Measurements from ENCODE around the gene PKD1. TPM values are rescaled to one million over a fixed set of nuclear protein-coding genes. Genes with fewer than 3 reads are reported as not detected.

PKD1 gene
- total RNA-seq, 1 donor from 2014 or later = 628 TPM

DNA sequence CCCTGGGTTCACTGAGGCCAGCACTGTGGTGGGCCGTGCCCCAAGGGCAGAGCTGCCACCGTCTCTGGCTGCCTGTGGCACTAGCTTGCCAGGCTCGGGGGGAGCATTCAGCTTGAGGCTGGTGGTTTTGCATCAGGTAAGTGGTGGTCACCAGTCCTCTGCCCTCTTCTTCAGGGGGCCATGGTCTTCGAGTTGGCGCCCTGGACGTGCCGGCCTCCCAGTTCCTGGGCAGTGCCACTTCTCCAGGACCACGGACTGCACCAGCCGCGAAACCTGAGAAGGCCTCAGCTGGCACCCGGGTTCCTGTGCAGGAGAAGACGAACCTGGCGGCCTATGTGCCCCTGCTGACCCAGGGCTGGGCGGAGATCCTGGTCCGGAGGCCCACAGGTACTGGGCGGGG lies 55.7 kb downstream of the PKD1 start:
- peaks cover 7% of the 10 kb centered on the region for H3K9me3 Mint-ChIP-seq (ENCODE audit: unreplicated experiment)
- H3K27ac Mint-ChIP-seq (ENCODE audit: unreplicated experiment) = no peak overlapping the region
- H3K27me3 Mint-ChIP-seq (ENCODE audit: unreplicated experiment) = peaks cover 6% of the 10 kb centered on the region
- no peak for DNase-seq
- TF ChIP-seq, protein P1, sequence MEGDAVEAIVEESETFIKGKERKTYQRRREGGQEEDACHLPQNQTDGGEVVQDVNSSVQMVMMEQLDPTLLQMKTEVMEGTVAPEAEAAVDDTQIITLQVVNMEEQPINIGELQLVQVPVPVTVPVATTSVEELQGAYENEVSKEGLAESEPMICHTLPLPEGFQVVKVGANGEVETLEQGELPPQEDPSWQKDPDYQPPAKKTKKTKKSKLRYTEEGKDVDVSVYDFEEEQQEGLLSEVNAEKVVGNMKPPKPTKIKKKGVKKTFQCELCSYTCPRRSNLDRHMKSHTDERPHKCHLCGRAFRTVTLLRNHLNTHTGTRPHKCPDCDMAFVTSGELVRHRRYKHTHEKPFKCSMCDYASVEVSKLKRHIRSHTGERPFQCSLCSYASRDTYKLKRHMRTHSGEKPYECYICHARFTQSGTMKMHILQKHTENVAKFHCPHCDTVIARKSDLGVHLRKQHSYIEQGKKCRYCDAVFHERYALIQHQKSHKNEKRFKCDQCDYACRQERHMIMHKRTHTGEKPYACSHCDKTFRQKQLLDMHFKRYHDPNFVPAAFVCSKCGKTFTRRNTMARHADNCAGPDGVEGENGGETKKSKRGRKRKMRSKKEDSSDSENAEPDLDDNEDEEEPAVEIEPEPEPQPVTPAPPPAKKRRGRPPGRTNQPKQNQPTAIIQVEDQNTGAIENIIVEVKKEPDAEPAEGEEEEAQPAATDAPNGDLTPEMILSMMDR (IDR thresholded peaks at IDR 0.05; ENCODE audit: partially characterized antibody, unreplicated experiment) = no peak
- no peak overlapping the region for H3K4me3 Mint-ChIP-seq (ENCODE audit: unreplicated experiment)
- peaks cover 6% of the 10 kb centered on the region for H3K4me1 Mint-ChIP-seq (ENCODE audit: low read depth, unreplicated experiment)
- no peaks in the 10 kb centered on the region for H3K36me3 Mint-ChIP-seq (ENCODE audit: unreplicated experiment)

DNA sequence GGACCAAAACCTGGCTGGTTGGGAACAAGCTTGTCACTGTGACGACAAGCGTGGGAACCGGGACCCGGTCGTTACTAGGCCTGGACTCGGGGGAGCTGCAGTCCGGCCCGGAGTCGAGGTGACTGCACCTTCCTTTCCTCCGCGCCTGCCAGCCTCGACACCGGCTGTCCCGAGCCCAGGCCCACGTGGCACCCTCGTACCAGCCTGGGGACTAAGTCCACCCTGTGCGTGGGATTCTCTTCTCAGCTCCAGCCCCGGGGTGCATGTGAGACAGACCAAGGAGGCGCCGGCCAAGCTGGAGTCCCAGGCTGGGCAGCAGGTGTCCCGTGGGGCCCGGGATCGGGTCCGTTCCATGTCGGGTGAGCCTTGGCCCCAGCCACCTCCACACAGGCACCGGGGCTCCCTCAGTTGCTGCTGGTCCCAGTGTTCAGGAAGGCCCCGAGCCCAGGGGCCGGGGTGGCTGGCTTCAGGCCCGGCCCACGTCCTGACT lies 56.3 kb downstream of the PKD1 start:
- Mint-ChIP-seq H3K4me3 (ENCODE audit: unreplicated experiment) (no peak overlapping the region), H3K4me1 (ENCODE audit: low read depth, unreplicated experiment) (peaks cover 6% of the 10 kb centered on the region), H3K27me3 (ENCODE audit: unreplicated experiment) (peaks cover 3% of the 10 kb centered on the region), H3K9me3 (ENCODE audit: unreplicated experiment) (peaks cover 7% of the 10 kb centered on the region), H3K27ac (ENCODE audit: unreplicated experiment) (no peak overlapping the region), H3K36me3 (ENCODE audit: unreplicated experiment) (no peaks in the 10 kb centered on the region)
- DNase-seq = no peak
- TF ChIP-seq, protein P1 (IDR thresholded peaks at IDR 0.05; ENCODE audit: partially characterized antibody, unreplicated experiment) = no peak

DNA sequence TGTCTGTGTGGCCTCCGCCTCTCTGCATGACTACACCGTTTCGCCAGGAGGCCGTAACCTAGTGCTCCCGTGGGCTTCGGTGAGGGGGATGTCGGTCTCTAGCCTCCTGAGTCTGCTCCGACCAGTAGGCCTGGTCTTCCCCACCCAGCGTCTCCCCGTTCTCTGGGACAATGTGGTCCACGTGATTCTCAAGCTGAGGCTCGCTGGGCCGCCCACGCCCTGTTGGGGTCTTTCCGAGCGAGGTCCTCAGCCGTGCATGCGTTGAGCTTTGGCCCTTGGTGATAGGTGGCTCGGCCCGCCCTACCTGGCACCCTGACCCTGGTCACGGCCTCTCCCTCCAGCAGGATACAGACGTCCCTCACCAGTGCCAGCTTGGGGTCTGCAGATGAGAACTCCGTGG lies 57.0 kb downstream of the PKD1 start:
- TF ChIP-seq, protein P1 (IDR thresholded peaks at IDR 0.05; ENCODE audit: partially characterized antibody, unreplicated experiment) = no peak
- peaks cover 6% of the 10 kb centered on the region for H3K4me1 Mint-ChIP-seq (ENCODE audit: low read depth, unreplicated experiment)
- H3K4me3 Mint-ChIP-seq (ENCODE audit: unreplicated experiment) = no peak overlapping the region
- no peak for DNase-seq
- H3K27me3 Mint-ChIP-seq (ENCODE audit: unreplicated experiment) = peaks cover 2% of the 10 kb centered on the region
- H3K9me3 Mint-ChIP-seq (ENCODE audit: unreplicated experiment) = peaks cover 7% of the 10 kb centered on the region
- no peak overlapping the region for H3K27ac Mint-ChIP-seq (ENCODE audit: unreplicated experiment)
- H3K36me3 Mint-ChIP-seq (ENCODE audit: unreplicated experiment) = no peaks in the 10 kb centered on the region

DNA sequence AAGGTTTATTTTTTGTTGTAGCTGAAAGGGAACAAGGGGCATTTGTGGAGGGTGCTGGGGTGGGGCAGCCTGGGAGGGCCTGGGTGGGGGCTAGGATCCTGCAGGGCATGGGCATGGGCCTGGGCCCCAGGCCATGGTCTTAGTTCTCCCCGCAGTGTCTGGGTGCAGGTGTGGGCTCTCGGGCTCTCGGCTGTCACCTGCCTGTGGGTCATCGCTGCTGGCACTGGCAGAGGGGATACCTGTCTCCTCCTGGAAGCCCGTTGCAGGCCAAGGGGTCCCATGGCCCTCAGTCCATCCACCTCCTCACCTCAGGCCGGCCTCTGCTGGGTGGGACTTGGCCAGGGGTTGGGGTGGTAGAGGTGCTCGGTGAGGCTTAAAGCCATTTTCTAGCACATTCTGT lies 57.6 kb downstream of the PKD1 start:
- no peak for DNase-seq
- Mint-ChIP-seq H3K4me1 (ENCODE audit: low read depth, unreplicated experiment) (peaks cover 6% of the 10 kb centered on the region), H3K4me3 (ENCODE audit: unreplicated experiment) (no peak overlapping the region), H3K27ac (ENCODE audit: unreplicated experiment) (no peak overlapping the region), H3K9me3 (ENCODE audit: unreplicated experiment) (peaks cover 6% of the 10 kb centered on the region), H3K27me3 (ENCODE audit: unreplicated experiment) (peaks cover 1% of the 10 kb centered on the region), H3K36me3 (ENCODE audit: unreplicated experiment) (no peaks in the 10 kb centered on the region)
- TF ChIP-seq, protein P1 (IDR thresholded peaks at IDR 0.05; ENCODE audit: partially characterized antibody, unreplicated experiment) = no peak

DNA sequence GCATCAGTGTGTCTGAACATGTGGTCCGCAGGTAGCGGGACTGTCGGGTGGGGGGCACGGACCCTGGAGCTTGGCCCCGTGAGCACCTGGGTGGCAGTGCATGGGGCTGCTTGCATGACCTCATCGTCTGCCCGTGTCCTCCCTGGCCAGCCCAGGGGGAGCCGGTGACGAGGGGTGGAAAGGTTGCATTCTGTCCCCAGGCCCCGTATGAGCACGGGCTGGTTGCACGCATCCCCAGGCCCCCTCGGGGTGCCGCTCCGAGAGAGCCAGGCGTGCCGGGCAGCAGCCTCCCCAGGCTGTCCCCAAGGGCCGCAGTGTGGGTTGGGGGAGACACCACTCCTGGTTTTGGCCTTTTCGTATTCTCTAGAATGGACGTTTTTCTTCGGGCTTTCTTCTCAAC lies 58.0 kb downstream of the PKD1 start:
- no peak for DNase-seq
- TF ChIP-seq, protein P1 (IDR thresholded peaks at IDR 0.05; ENCODE audit: partially characterized antibody, unreplicated experiment) = no peak
- H3K4me3 Mint-ChIP-seq (ENCODE audit: unreplicated experiment) = no peak overlapping the region
- peaks cover 4% of the 10 kb centered on the region for H3K4me1 Mint-ChIP-seq (ENCODE audit: low read depth, unreplicated experiment)
- peaks cover 4% of the 10 kb centered on the region for H3K9me3 Mint-ChIP-seq (ENCODE audit: unreplicated experiment)
- no peak overlapping the region for H3K27ac Mint-ChIP-seq (ENCODE audit: unreplicated experiment)
- no peaks in the 10 kb centered on the region for H3K36me3 Mint-ChIP-seq (ENCODE audit: unreplicated experiment)
- no peaks in the 10 kb centered on the region for H3K27me3 Mint-ChIP-seq (ENCODE audit: unreplicated experiment)
